GM19035 (cell line): Measurements from ENCODE around the gene PATE3.

Source experiments
- ATAC-seq: cut with Tn5 transposase; IDR thresholded peaks from one replicate; pipeline ENCODE4 v1.9.1; 2021; ENCODE audit not compliant: unreplicated experiment

PATE3 gene

DNA sequence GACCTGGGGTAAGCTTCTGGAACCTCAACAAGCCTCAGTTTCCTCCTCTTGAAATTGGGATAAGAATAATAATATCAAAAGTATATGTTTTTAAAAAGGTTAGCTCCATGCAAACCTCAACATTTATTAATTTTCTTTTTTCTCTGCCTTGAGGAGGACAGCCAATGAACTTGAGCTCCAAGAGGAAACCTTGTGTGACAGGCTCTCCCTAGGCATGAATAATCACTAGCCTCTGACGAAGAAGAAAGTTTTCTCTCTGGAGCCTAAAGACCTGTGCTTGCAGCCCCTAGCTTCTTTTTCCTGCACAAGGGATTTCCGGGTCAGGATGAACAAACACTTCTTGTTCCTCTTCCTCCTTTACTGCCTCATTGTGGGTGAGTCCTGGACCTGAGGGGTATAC, at the start of gene PATE3:
TSS of gene PATE3 (plus strand) at position 301 of the 400 bp plus-strand sequence. CDS start at position 326, 25 bp downstream.
- ATAC-seq, result no peak

DNA sequence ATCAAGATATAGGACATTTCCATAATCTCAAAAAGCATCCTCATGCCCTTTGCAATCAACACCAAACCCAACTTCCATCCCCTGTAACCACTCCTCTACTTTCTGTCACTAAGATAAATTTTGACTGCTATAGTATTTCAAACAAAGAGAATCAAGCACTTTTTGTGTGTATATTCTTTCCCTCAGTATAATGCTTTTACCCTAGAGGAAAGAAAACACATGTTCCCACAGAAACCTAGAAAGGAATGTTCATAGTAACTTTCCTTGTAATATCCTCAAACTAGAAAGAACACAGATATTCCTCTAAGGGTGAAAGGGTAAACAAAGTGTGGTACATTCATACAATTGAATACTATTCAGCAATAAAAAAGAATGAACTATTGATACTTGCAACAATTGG, 47.3 kb upstream of the PATE3 start:
- ATAC-seq, result no peak

- no peak for ATAC-seq
Observed at GRCh38 chr11:125743681-125744080, 44.2 kb upstream of the PATE3 start.

- no peak for ATAC-seq
Observed at GRCh38 chr11:125745979-125746378, 41.9 kb upstream of the PATE3 start, which contains the start of gene PATE1. Gene PATE1 (plus strand): TSS chr11:125746279. CDS start chr11:125746305, 26 bp downstream.

GRCh38 chr11:125750629-125751028, 37.3 kb upstream of the PATE3 start:
- no peak for ATAC-seq

- ATAC-seq, result no peak
Observed at GRCh38 chr11:125756050-125756449, 31.9 kb upstream of the PATE3 start.

GRCh38 chr11:125762445-125762844, 25.5 kb upstream of the PATE3 start:
- no peak for ATAC-seq

- ATAC-seq, result no peak
Observed at GRCh38 chr11:125763483-125763882, 24.4 kb upstream of the PATE3 start.

DNA sequence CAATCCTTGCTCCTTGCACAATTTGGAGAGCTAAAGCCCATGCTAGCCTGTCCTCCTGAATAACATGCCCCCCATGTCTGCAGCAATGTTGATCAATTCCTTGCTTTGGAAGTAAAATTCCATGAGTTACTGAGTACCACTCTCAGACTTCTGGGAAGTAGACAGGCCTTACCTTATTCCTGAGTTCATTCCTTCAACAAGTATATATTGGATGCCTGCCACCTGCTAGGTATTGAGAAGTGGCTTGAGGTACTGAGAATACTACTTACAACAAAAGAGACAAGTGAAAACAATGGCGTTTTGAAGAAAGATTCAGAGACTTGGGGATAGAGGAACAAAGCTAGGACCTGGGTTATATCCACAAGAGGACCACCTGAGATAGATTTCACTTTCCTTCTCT, 21.7 kb upstream of the PATE3 start:
- ATAC-seq, result no peak

GRCh38 chr11:125768336-125769046, 19.4 kb upstream of the PATE3 start:
- ATAC-seq, result no peak

DNA sequence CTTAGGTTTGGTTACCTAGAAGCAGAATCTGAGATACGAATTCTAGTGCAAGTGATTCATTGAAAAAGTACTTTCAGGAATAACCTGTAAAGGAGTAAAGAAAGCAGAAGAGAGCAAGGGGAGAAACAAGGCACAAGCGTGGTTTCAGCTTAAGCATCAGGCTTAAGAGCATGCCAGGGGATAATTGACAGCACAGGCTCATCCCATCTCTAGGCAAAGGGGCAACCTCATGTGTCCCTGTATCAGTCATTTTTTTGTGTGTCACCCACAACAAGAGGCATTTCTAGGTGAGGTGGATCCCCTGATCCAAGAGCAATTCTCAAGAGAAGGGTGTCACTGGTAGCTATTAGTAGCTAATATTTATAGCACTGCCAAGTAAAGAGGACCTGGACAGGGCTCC, 17.3 kb upstream of the PATE3 start:
- ATAC-seq, result no peak

GRCh38 chr11:125772834-125773505, 15.0 kb upstream of the PATE3 start:
- no peak for ATAC-seq

DNA sequence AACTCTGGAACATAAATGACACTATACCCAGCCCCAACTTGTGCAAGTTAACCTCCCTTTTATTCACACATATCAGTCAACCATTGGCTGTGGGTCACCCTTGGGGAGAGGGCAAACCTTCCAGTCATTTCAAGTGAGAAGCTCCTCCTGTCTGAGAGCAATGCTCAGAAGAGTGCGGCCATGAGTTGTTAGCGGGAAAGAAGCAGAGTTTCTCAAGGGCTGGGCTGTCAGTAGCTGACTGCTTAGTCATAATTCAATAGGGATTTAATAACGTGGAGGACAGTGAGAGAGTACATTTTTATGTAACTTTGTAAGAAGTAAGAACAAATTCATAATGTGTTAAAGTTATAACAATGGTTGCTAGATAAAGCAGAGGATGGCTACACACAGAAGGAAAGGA, 14.4 kb upstream of the PATE3 start:
- no peak for ATAC-seq

DNA sequence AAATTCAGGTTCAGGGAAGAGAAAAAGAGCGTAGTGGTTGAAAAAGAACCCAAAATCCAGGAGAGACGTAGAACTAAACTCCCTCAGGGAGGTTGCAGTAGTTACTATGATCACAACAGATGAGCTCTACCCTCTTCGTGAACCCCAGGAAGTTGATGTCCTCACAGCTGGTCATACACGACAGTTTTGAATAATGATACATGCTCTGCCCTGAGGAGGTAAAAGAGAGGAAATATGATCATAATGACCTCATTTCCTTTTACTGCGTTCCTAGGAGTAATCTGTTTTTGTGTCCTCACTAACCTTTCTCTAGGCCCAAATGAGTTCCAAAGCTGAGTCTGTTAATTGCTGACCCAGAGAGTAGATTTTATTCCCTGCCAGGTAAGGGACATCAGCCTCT, 10.6 kb upstream of the PATE3 start:
- ATAC-seq, result no peak

- ATAC-seq, result no peak
Observed at GRCh38 chr11:125778728-125779127, 9.2 kb upstream of the PATE3 start, which contains the start of gene PATE2. Gene PATE2 (minus strand): TSS chr11:125778828. CDS start chr11:125778773, 55 bp downstream.

- no peak for ATAC-seq
Observed at GRCh38 chr11:125784678-125785077, 3.2 kb upstream of the PATE3 start.

- no peak for ATAC-seq
Observed at GRCh38 chr11:125790825-125791224, 2.9 kb downstream of the PATE3 start.

- no peak for ATAC-seq
Observed at GRCh38 chr11:125797641-125798040, 9.7 kb downstream of the PATE3 start.

GRCh38 chr11:125799808-125800207, 11.9 kb downstream of the PATE3 start:
- ATAC-seq, result no peak

GRCh38 chr11:125802387-125802786, 14.5 kb downstream of the PATE3 start:
- no peak for ATAC-seq

GRCh38 chr11:125807909-125808308, 20.0 kb downstream of the PATE3 start:
- ATAC-seq, result no peak

GRCh38 chr11:125833016-125833415, 45.1 kb downstream of the PATE3 start, which contains the start of gene PATE4:
Gene PATE4 (plus strand): TSS chr11:125833316. CDS start chr11:125833360, 44 bp downstream.
- ATAC-seq, result no peak
